HepG2 (cell line): ENCODE measurements around the gene TNFAIP2. TPM values are rescaled to one million over a fixed set of nuclear protein-coding genes. Genes with fewer than 3 reads are reported as not detected.

ENCODE experiments used
- CSRNP2 ChIP-seq: sonication (generic); formaldehyde crosslinking; conservative IDR thresholded peaks from 2 replicates; pipeline ENCODE4 v1.8.0; 2022; ENCODE audit warnings: low read depth, missing genetic modification reagents
- DBP ChIP-seq: sonication (generic); formaldehyde crosslinking; IDR thresholded peaks from 2 replicates; pipeline ENCODE4 v1.4.0; 2020; ENCODE audit warnings: missing genetic modification reagents; ENCODE audit errors: not compliant biosample characterization
- HCFC1 ChIP-seq: fragments of 150-350 bp; IDR thresholded peaks from 2 replicates; pipeline ENCODE4 v1.6.1; 2014; ENCODE audit warnings: low read depth, low read length
- SMARCE1 ChIP-seq: fragments of 450-650 bp; IDR thresholded peaks from 2 replicates; pipeline ENCODE4 v1.6.1; 2017; ENCODE audit warnings: borderline replicate concordance
- SNAPC4 ChIP-seq: sonication (generic); formaldehyde crosslinking; IDR thresholded peaks from 2 replicates; pipeline ENCODE4 v1.4.0; 2020; ENCODE audit warnings: mild to moderate bottlenecking, missing genetic modification reagents
- SOX5 ChIP-seq: IDR thresholded peaks from 2 replicates; pipeline ENCODE4 v1.6.1; 2016; ENCODE audit warnings: borderline replicate concordance
- SRSF1 ChIP-seq: fragments of 200-400 bp; formaldehyde crosslinking; optimal IDR thresholded peaks from 2 replicates; pipeline ENCODE3; 2017; ENCODE audit warnings: mild to moderate bottlenecking, low read depth, low read length, moderate library complexity
- TFDP1 ChIP-seq: IDR thresholded peaks from 2 replicates; pipeline ENCODE4 v1.6.1; 2016; ENCODE audit warnings: missing compliant biosample characterization, missing genetic modification reagents, borderline replicate concordance
- ZBTB39 ChIP-seq: sonication (generic); formaldehyde crosslinking; IDR thresholded peaks from 2 replicates; pipeline ENCODE4 v1.5.0; 2020; ENCODE audit warnings: missing genetic modification reagents
- ZNF260 ChIP-seq: sonication (generic); formaldehyde crosslinking; IDR thresholded peaks from 2 replicates; pipeline ENCODE4 v1.4.0; 2020; ENCODE audit warnings: missing genetic modification reagents, low read depth, mild to moderate bottlenecking, borderline replicate concordance
- ZNF280B ChIP-seq: sonication (generic); formaldehyde crosslinking; IDR thresholded peaks from 2 replicates; pipeline ENCODE4 v1.5.0; 2020; ENCODE audit warnings: missing genetic modification reagents, mild to moderate bottlenecking, borderline replicate concordance
- ZNF292 ChIP-seq: sonication (generic); formaldehyde crosslinking; IDR thresholded peaks from 2 replicates; pipeline ENCODE4 v1.8.1; 2022; ENCODE audit warnings: mild to moderate bottlenecking, low read depth, missing genetic modification reagents, borderline replicate concordance
- ZNF720 ChIP-seq: sonication (generic); formaldehyde crosslinking; IDR thresholded peaks from 2 replicates; pipeline ENCODE4 v1.4.0; 2020; ENCODE audit warnings: missing genetic modification reagents
- ZNF781 ChIP-seq: sonication (generic); formaldehyde crosslinking; IDR thresholded peaks from 2 replicates; pipeline ENCODE4 v1.5.1; 2020; ENCODE audit warnings: borderline replicate concordance, mild to moderate bottlenecking, missing genetic modification reagents; ENCODE audit errors: not compliant biosample characterization
- ZSCAN30 ChIP-seq: sonication (generic); formaldehyde crosslinking; IDR thresholded peaks from 2 replicates; pipeline ENCODE4 v1.5.0; 2020; ENCODE audit warnings: mild to moderate bottlenecking, missing genetic modification reagents
- polyA plus RNA-seq, 8 experiments: library from polyadenylated mRNA; depleted of rRNA in 3 of 8; stranded (reverse) in 7 of 8; unstranded in 1 of 8; fragments of >200 nt; fragmentation: Illumina TruSeq in 4 of 8; extraction: Trizol in 4 of 8; gene quantifications; 2 replicates each; pipeline versions ENCODE4 v1.2.1 to v1.2.3, GENCODE V29; 2011 to 2016; ENCODE audit warnings: low read depth in 4 of 8, missing spikeins in 1 of 8, mixed read lengths in 1 of 8; ENCODE audit not compliant: insufficient read depth in 1 of 8
- total RNA-seq, 5 experiments: library from RNA; depleted of rRNA; stranded (reverse); fragments of >200 nt; fragmentation: Illumina TruSeq; extraction: Trizol; gene quantifications; 2 replicates each; pipeline ENCODE4 v1.2.3, GENCODE V29; 2016; ENCODE audit warnings: low read depth in 1 of 5

TNFAIP2 gene
- total and polyA plus RNA-seq, 2 of the 13 experiments (the other 11 are each of a cell fraction or from before 2014, with no cell fraction given), result 0.46 to 1.5 TPM

GRCh38 chr14:103099081-103099732 is 24.1 kb upstream of the TNFAIP2 start (continued):
- peak; percentile 40; the same call in 1 of the 2 replicates for TF ChIP-seq SNAPC4
- TF ChIP-seq DBP (CRISPR knock-in tag), result no peak
- no peak for TF ChIP-seq ZNF280B
- TF ChIP-seq SMARCE1, result no peak
- TF ChIP-seq CSRNP2, result no peak
- TF ChIP-seq ZNF292 (CRISPR knock-in tag), result peak; percentile 81
- TF ChIP-seq HCFC1, result no peak
- TF ChIP-seq ZNF260 (CRISPR knock-in tag), result no peak
- TF ChIP-seq ZSCAN30 (CRISPR knock-in tag), result 0 out of 2 replicates have a peak, but pooled peaks have one; percentile 51
- TF ChIP-seq TFDP1 (CRISPR knock-in tag), result peak; percentile 55; the same call in 1 of the 2 replicates
- peak; percentile 100 for TF ChIP-seq SRSF1
- 0 out of 2 replicates have a peak, but pooled peaks have one; percentile 77 for TF ChIP-seq ZNF720 (CRISPR knock-in tag)
- TF ChIP-seq ZBTB39 (CRISPR knock-in tag), result 0 out of 2 replicates have a peak, but pooled peaks have one; percentile 51
- TF ChIP-seq ZNF781 (CRISPR knock-in tag), result no peak
- TF ChIP-seq SOX5 (CRISPR knock-in tag), result peak; percentile 80; the same call in 1 of the 2 replicates
